Activated CD4-positive, CD25-positive, alpha-beta regulatory T cell (primary cell): ENCODE results near the gene CMIP.

ENCODE experiments used
- DNase-seq, 4 experiments: peaks; one replicate each; lab custom pipeline; 2025; lab: John Stamatoyannopoulos, UW

Gene CMIP

GRCh38 chr16:81495321-81496234 is 51.0 kb downstream of the CMIP start:
- DNase-seq = no peak

- no peak for DNase-seq
These were observed 51.7 kb downstream of the CMIP start for GRCh38 chr16:81496321-81496720.

- no peak for DNase-seq
These were observed 52.1 kb downstream of the CMIP start for GRCh38 chr16:81496742-81497141.

- DNase-seq = no peak
These were observed 53.1 kb downstream of the CMIP start for GRCh38 chr16:81497690-81498089.

- DNase-seq = no peak
These were observed 53.7 kb downstream of the CMIP start for GRCh38 chr16:81498351-81498750.

- DNase-seq = no peak
These were observed 55.2 kb downstream of the CMIP start for GRCh38 chr16:81499576-81500380.

GRCh38 chr16:81500833-81501521 is 56.4 kb downstream of the CMIP start:
- no peak for DNase-seq

GRCh38 chr16:81502396-81503070 is 57.9 kb downstream of the CMIP start:
- DNase-seq = no peak

GRCh38 chr16:81505011-81505661 is 60.5 kb downstream of the CMIP start:
- no peak for DNase-seq

GRCh38 chr16:81509404-81509803 is 64.8 kb downstream of the CMIP start:
- no peak for DNase-seq

- DNase-seq = no peak
These were observed 65.4 kb downstream of the CMIP start for GRCh38 chr16:81510016-81510415.

- DNase-seq = no peak
These were observed 66.8 kb downstream of the CMIP start for GRCh38 chr16:81511371-81511770.

- no peak for DNase-seq
These were observed 68.8 kb downstream of the CMIP start for GRCh38 chr16:81513204-81514040.

- no peak for DNase-seq
These were observed 69.5 kb downstream of the CMIP start for GRCh38 chr16:81514041-81514559.

GRCh38 chr16:81514568-81515258 is 70.1 kb downstream of the CMIP start:
- DNase-seq = no peak

- DNase-seq = no peak
These were observed 70.7 kb downstream of the CMIP start for GRCh38 chr16:81515281-81515680.

GRCh38 chr16:81515721-81516120 is 71.1 kb downstream of the CMIP start:
- DNase-seq = no peak

- no peak for DNase-seq
These were observed 72.0 kb downstream of the CMIP start for GRCh38 chr16:81516478-81517149.

- DNase-seq = no peak
These were observed 72.5 kb downstream of the CMIP start for GRCh38 chr16:81517150-81517499.
